Astrocyte (in vitro differentiated cells and primary cell): ENCODE results near the gene FOXC2.

ENCODE experiments used
- CTCF ChIP-seq: IDR thresholded peaks from 2 replicates; pipeline ENCODE4 v1.5.1; 2011; ENCODE audit warnings: low read depth, mild to moderate bottlenecking, inconsistent platforms, low read length, moderate library complexity; ENCODE audit not compliant: insufficient read depth
- EZH2 ChIP-seq: IDR thresholded peaks from 2 replicates; pipeline ENCODE4 v1.6.1; 2012; ENCODE audit warnings: mild to moderate bottlenecking, low read length, inconsistent platforms; ENCODE audit not compliant: insufficient read depth

- TF ChIP-seq CTCF (no peak), EZH2 (no peak)
Observed at GRCh38 chr16:86524029-86524428, 42.6 kb upstream of the FOXC2 start.
